Lower leg skin (tissue), 4 donors: ENCODE measurements around the gene CNIH3. TPM values are rescaled to one million over a fixed set of nuclear protein-coding genes. Genes with fewer than 3 reads are reported as not detected.

ENCODE experiments used
- DNase-seq, 2 donors: peaks; one replicate each; pipeline ENCODE4 v3.0.0-alpha.2; 2019; ENCODE audit warnings: low spot score in 2 of 2
- H3K4me3 ChIP-seq: fragments of 200-600 bp; sonication (generic); 2 replicates; pipeline ENCODE4 v1.5.1; 2017; ENCODE audit warnings: mild to moderate bottlenecking, low read depth; ENCODE audit not compliant: poor library complexity, severe bottlenecking
- CTCF ChIP-seq, 3 donors: fragments of 450-650 bp; IDR thresholded peaks; one replicate each; pipeline ENCODE4 v1.5.1; 2016; ENCODE audit warnings: antibody characterized with exemption in 3 of 3, mild to moderate bottlenecking in 3 of 3, moderate library complexity in 2 of 3
- POLR2A ChIP-seq, 2 donors: fragments of 450-650 bp; IDR thresholded peaks; one replicate each; pipeline ENCODE4 v1.6.1; 2016 to 2017; ENCODE audit warnings: antibody characterized with exemption in 2 of 2, mild to moderate bottlenecking in 1 of 2, moderate library complexity in 1 of 2
- WGBS, 2 donors: methylation state at CpG; one replicate each; pipeline ENCODE4 v1.1.5; 2018; 5-methylcytosine and 5-hydroxymethylcytosine counted together
- intact Hi-C: fragments of 100-400 bp; cut with DNase I; formaldehyde crosslinking; loops from one replicate; pipeline ENCODE4 v1.15.0; 2023; ENCODE audit warnings: low total_unique reads
- total RNA-seq, 4 donors: library from RNA; depleted of rRNA; stranded (reverse); fragments of >200 nt; gene quantifications; one replicate each; pipeline ENCODE4 v1.1.0, GENCODE V29; 2016

Gene CNIH3
- total RNA-seq, 4 donors from 2014 or later: 1.4 to 5.1 (median 2.3) TPM

- DNase-seq: peak in 1 of 2 donors; percentile 46
- TF ChIP-seq CTCF (IDR thresholded peaks at IDR 0.05) (no peak), POLR2A (IDR thresholded peaks at IDR 0.05) (no peak)
- H3K4me3 ChIP-seq: no peak overlapping the region
- intact Hi-C loops: no loop called here
- 60 to 61% methylated on average over 9 of the region's 9 CpGs for WGBS, 2 donors
These were observed 127.6 kb downstream of the CNIH3 start for GRCh38 chr1:224743608-224744164.

GRCh38 chr1:224744521-224744920, 128.4 kb downstream of the CNIH3 start:
- TF ChIP-seq POLR2A (IDR thresholded peaks at IDR 0.05) (no peak), CTCF (IDR thresholded peaks at IDR 0.05) (no peak)
- peak in 1 of 2 donors; percentile 59 for DNase-seq
- intact Hi-C loops: no loop called here
- H3K4me3 ChIP-seq: no peak overlapping the region
- WGBS, 2 donors: 77 to 78% methylated on average over 5 of the region's 5 CpGs

- WGBS, 2 donors: 91% methylated on average over 1 of the region's 1 CpG
- no peak overlapping the region for H3K4me3 ChIP-seq
- TF ChIP-seq CTCF (IDR thresholded peaks at IDR 0.05) (no peak), POLR2A (IDR thresholded peaks at IDR 0.05) (no peak)
- intact Hi-C loops: no loop called here
- no peak for DNase-seq
These were observed 129.3 kb downstream of the CNIH3 start for GRCh38 chr1:224745394-224745793.

GRCh38 chr1:224745924-224746323, 129.8 kb downstream of the CNIH3 start:
- no peak overlapping the region for H3K4me3 ChIP-seq
- intact Hi-C loops: no loop called here
- 68 to 74% methylated on average over 4 of the region's 4 CpGs for WGBS, 2 donors
- peak in 1 of 2 donors; percentile 49 for DNase-seq
- TF ChIP-seq POLR2A (IDR thresholded peaks at IDR 0.05): no peak

GRCh38 chr1:224747578-224747977, 131.5 kb downstream of the CNIH3 start:
- intact Hi-C loops: no loop called here
- 23 to 26% methylated on average over 4 of the region's 4 CpGs for WGBS, 2 donors
- no peak for DNase-seq
- no peak overlapping the region for H3K4me3 ChIP-seq
- TF ChIP-seq POLR2A (IDR thresholded peaks at IDR 0.05) (no peak), CTCF (IDR thresholded peaks at IDR 0.05) (no peak)

- WGBS, 2 donors: 86 to 93% methylated on average over 4 of the region's 4 CpGs
- intact Hi-C loops: no loop called here
- TF ChIP-seq CTCF (IDR thresholded peaks at IDR 0.05): no peak
- TF ChIP-seq POLR2A (IDR thresholded peaks at IDR 0.05): no peak
- no peak overlapping the region for H3K4me3 ChIP-seq
- no peak for DNase-seq
These were observed 133.8 kb downstream of the CNIH3 start for GRCh38 chr1:224749916-224750315.
